ENCODE measurements around the gene PIGU. TPM values are rescaled to one million over a fixed set of nuclear protein-coding genes. Genes with fewer than 3 reads are reported as not detected.
A peak's percentile ranks its signal among the peaks of the same experiment; 100 is the strongest.

The PIGU gene
- total RNA-seq, 1 donor from 2014 or later: 46.2 TPM

- H3K9me3 Mint-ChIP-seq: no peaks in the 10 kb centered on the region
- H3K27me3 Mint-ChIP-seq: no peaks in the 10 kb centered on the region
- H3K4me1 Mint-ChIP-seq (ENCODE audit: unreplicated experiment): peaks cover 29% of the 10 kb centered on the region
- peaks cover 32% of the 10 kb centered on the region for H3K36me3 Mint-ChIP-seq
- peak overlapping the region; percentile 59 for H3K27ac Mint-ChIP-seq
- peak; percentile 56 for DNase-seq (ENCODE audit: extremely low spot score, unreplicated experiment)
- TF ChIP-seq CTCF (conservative IDR thresholded peaks at IDR 0.05): no peak
- H3K4me3 Mint-ChIP-seq: no peak overlapping the region
Observed at GRCh38 chr20:34570859-34571306, 106.0 kb downstream of the PIGU start.

GRCh38 chr20:34569598-34569997 is 107.3 kb downstream of the PIGU start:
- peaks cover 34% of the 10 kb centered on the region for H3K4me1 Mint-ChIP-seq (ENCODE audit: unreplicated experiment)
- H3K4me3 Mint-ChIP-seq: no peak overlapping the region
- no peak for TF ChIP-seq CTCF (conservative IDR thresholded peaks at IDR 0.05)
- DNase-seq (ENCODE audit: extremely low spot score, unreplicated experiment): no peak
- H3K9me3 Mint-ChIP-seq: no peaks in the 10 kb centered on the region
- H3K36me3 Mint-ChIP-seq: peaks cover 24% of the 10 kb centered on the region
- no peak overlapping the region for H3K27ac Mint-ChIP-seq
- H3K27me3 Mint-ChIP-seq: no peaks in the 10 kb centered on the region

DNA sequence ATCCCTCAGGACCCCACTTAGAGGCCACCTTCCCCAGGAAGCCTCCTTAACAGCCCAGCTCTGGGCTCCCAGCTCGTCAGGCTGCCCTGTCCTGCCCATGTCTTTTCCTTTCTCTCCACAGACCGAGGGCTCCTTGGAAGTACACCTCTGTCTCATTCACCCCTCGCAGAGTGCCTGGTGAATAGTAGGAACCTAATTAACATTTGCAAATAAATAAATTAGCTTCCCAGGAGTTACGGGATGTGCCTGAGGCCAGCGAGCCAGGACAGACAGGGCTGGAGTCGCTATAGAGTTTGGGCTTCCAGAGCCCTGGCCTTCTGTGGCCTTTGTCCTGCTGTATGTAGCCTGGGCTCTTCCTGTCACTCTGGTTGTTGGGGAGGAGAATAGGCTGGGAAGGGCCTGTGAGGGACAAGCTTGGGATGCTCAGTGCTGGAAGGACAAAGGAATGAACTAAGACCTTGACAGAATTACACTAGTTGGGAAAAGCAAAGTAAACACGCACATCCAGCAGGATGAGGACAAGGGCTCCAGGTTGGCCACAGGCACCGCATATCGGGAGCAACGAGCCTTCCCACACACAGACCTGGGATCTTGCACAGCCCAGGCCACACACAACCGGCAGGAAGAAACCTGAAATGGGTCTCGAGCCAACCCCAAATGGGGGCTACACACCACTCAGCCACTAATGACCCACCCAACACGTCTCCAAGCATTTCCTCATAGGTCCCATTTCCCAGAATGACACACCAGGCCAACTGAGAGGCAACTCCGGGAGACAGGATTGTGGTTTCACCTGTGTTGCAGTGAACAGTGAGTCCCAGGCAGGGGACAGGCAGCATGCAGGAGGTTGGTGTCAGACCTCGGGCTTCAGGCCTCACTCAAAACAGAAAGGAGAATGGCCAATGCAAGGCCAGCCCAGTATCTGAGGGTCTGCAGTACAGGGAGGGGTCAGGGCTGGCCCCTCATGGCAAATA is 108.7 kb downstream of the PIGU start:
- no peak overlapping the region for H3K4me3 Mint-ChIP-seq
- no peaks in the 10 kb centered on the region for H3K27me3 Mint-ChIP-seq
- DNase-seq (ENCODE audit: extremely low spot score, unreplicated experiment): no peak
- peaks cover 16% of the 10 kb centered on the region for H3K36me3 Mint-ChIP-seq
- no peak for TF ChIP-seq CTCF (conservative IDR thresholded peaks at IDR 0.05)
- H3K27ac Mint-ChIP-seq: peak overlapping the region; percentile 42
- H3K4me1 Mint-ChIP-seq (ENCODE audit: unreplicated experiment): peaks cover 34% of the 10 kb centered on the region
- no peaks in the 10 kb centered on the region for H3K9me3 Mint-ChIP-seq

DNA sequence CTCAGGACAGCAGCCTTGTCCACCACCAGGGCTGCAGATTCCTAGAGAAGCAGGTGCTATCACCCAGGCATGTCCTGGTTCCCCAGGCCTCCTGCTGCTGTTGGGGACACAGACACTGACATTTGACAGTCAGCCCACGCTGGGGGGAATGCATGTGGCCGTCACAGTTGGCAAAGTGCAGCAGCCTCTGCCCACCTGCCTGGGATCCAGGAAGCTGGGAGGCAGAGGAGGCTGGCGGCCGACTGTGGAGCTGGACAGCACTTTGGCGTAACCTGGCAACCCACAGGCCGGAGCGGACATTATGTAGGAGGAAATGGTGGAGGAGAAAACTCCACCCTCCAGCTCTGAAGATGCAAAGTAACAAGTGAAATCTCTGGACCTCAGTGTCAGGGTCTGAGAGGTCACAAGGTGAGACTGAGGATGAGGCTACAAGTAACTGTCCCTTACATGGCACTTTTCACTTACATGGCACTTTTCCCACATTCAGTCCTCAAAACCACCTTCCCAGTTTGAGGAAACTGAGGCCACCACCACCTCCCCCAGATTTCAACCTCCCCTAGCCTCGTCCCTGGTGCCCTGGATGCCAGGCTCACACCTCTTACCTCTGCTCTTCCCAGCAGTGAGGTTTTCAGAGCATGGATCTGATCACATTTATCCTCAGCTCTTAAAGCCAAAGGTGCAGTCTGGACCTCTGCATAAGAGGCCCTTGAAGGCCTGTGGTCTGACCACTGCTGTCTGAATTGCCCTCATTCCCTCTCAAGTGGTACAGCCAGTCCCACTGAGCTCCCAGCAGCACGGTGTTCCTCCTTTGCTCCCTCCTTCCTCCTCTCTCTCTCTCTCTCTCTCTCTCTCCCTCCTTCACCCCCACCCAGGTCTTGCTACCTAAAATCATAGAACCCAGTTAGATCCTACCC is 109.7 kb downstream of the PIGU start:
- Mint-ChIP-seq H3K27ac (peak overlapping the region; percentile 40), H3K27me3 (no peaks in the 10 kb centered on the region), H3K4me3 (no peak overlapping the region), H3K36me3 (peaks cover 10% of the 10 kb centered on the region), H3K4me1 (ENCODE audit: unreplicated experiment) (peaks cover 34% of the 10 kb centered on the region), H3K9me3 (no peaks in the 10 kb centered on the region)
- no peak for TF ChIP-seq CTCF (conservative IDR thresholded peaks at IDR 0.05)
- DNase-seq (ENCODE audit: extremely low spot score, unreplicated experiment): no peak

DNA sequence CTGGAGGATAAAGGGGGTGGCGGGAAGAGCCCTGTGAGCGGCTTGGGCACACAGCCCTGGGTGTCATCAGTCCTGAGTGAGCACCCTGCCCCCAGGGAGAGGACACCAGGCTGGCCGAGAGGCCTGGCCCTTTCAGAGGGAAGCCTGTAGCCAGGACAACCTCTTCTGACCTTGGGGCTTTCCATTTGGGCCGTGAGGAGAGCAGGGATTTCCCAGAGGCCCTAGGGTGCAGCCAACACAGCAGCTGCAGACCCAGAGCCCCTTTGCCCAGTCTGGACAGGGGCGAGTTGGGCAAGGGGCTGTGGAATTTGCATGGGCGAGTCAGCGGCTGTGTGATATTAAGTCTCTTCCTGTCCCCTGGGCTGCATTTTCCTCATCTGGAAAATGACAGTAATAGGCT is 112.1 kb downstream of the PIGU start:
- H3K27ac Mint-ChIP-seq: no peak overlapping the region
- peaks cover 11% of the 10 kb centered on the region for H3K36me3 Mint-ChIP-seq
- H3K9me3 Mint-ChIP-seq: no peaks in the 10 kb centered on the region
- peaks cover 25% of the 10 kb centered on the region for H3K4me1 Mint-ChIP-seq (ENCODE audit: unreplicated experiment)
- no peaks in the 10 kb centered on the region for H3K27me3 Mint-ChIP-seq
- H3K4me3 Mint-ChIP-seq: no peak overlapping the region
- DNase-seq (ENCODE audit: extremely low spot score, unreplicated experiment): no peak
- TF ChIP-seq CTCF (conservative IDR thresholded peaks at IDR 0.05): no peak
